ENCODE data around the gene CDK2. TPM values are rescaled to one million over a fixed set of nuclear protein-coding genes. Genes with fewer than 3 reads are reported as not detected.

Gene CDK2
- total and polyA plus RNA-seq, 9 of the 15 experiments (the other 6 are each of a cell fraction or from before 2014, with no cell fraction given) = 17.4 to 213 (median 109) TPM

DNA sequence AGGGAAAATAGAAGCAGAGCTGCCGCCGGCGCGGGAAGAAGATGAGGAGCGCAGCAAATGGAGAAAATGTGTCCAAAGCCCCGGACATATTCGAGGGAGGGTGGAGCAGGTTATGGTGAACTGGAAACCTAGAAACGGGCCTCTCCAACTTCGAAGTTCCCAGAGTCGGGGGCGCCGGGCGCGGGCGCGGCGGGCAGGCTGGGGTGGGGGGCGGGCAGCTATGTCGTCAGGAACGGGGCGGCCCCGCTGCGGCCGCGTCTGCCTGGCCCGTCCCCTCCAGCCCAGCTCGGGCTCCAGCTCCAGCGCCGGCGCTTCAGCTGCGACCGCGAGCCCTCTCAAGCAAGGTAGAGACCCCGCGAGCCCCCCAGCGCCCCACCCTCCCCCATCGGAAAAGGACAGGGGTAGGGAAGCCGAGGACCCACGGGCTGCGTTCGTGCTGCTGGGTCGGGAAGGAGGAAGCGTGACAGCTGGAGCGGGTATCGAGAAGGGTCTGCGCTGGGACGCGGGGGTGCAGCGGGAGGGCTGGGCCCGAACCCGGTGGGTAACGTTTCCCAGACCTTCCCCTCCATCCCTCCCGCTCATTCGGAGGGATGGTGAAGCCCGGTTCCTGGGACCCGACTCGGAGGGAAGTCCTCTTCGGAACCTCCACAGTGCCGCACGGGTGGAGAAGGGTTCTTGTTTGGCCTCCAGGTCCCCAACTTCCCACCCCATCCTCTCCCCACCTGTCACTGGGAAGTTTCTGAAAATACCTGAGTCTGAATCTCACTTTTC, 34.7 kb upstream of the CDK2 start (continued):
- TF ChIP-seq, protein P1, sequence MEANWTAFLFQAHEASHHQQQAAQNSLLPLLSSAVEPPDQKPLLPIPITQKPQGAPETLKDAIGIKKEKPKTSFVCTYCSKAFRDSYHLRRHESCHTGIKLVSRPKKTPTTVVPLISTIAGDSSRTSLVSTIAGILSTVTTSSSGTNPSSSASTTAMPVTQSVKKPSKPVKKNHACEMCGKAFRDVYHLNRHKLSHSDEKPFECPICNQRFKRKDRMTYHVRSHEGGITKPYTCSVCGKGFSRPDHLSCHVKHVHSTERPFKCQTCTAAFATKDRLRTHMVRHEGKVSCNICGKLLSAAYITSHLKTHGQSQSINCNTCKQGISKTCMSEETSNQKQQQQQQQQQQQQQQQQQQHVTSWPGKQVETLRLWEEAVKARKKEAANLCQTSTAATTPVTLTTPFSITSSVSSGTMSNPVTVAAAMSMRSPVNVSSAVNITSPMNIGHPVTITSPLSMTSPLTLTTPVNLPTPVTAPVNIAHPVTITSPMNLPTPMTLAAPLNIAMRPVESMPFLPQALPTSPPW (CRISPR knock-in tag; IDR thresholded peaks at IDR 0.05) = peak; percentile 53; the same call in 1 of the 2 replicates
- TF ChIP-seq RBFOX2 (IDR thresholded peaks at IDR 0.05; ENCODE audit: low read depth, low read length) (peak; percentile 41; the same call in 1 of the 2 replicates), ZFX (CRISPR knock-in tag; IDR thresholded peaks at IDR 0.05) (peak; percentile 43; the same call in 1 of the 2 replicates)
- TF ChIP-seq, protein P2, sequence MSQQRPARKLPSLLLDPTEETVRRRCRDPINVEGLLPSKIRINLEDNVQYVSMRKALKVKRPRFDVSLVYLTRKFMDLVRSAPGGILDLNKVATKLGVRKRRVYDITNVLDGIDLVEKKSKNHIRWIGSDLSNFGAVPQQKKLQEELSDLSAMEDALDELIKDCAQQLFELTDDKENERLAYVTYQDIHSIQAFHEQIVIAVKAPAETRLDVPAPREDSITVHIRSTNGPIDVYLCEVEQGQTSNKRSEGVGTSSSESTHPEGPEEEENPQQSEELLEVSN (IDR thresholded peaks at IDR 0.05; ENCODE audit: borderline replicate concordance in 1 of 2, extremely low read depth in 1 of 2, insufficient read depth in 1 of 2, insufficient read length in 1 of 2, low read depth in 1 of 2, low read length in 1 of 2, poor library complexity in 1 of 2, severe bottlenecking in 1 of 2) = peak in 1 of 2 experiments; percentile 52

DNA sequence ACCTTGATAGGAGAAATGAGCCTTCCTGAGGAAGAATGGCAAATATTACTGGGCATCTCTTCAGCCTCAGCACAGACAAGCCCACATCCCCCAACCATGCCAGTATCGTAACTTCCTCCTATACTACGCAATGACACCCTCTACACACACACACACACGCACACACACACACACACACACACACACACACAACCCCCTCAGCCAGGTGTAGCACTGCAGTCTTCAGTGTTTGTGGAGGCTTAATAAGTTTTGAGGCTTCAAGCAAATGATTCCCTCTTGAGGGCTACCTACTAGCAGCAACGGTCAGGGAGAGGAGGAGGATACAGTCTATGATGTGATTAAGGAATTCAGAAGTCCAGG, 34.1 kb upstream of the CDK2 start:
- Histone ChIP-seq H3K4me1 (replicated peaks in 1 of 2; ENCODE audit: control insufficient read depth in 2 of 2, insufficient read depth in 2 of 2, low read length in 2 of 2) (peaks cover 27 to 29% of the 10 kb centered on the region in 2 experiments; a peak in 4 of 5 replicates), H3K9me3 (replicated peaks; ENCODE audit: control insufficient read depth, insufficient read depth, low read depth, low read length) (no peaks in the 10 kb centered on the region), H3K36me3 (ENCODE audit: control insufficient read depth, insufficient read depth, low read length) (no peaks in the 10 kb centered on the region), H2AFZ (ENCODE audit: low read depth, low read length) (peak overlapping the region; percentile 92), H3K27ac (ENCODE audit: extremely low read depth, low read depth, low read length) (no peak overlapping the region), H4K20me1 (replicated peaks; ENCODE audit: control insufficient read depth, insufficient read depth, low read length) (no peaks in the 10 kb centered on the region), H3K4me3 (peak overlapping the region; percentile 38), H3K9me1 (ENCODE audit: control insufficient read depth, insufficient read depth, low read length) (no peaks in the 10 kb centered on the region), H3K4me2 (ENCODE audit: insufficient read depth, low read length) (peak overlapping the region; percentile 87), H3K27me3 (ENCODE audit: control insufficient read depth in 2 of 2, insufficient read depth in 2 of 2, low read length in 2 of 2) (no peaks in the 10 kb centered on the region), H3K79me2 (ENCODE audit: control insufficient read depth, insufficient read depth, low read length) (peaks cover 16% of the 10 kb centered on the region), H3K9ac (ENCODE audit: insufficient read depth in 1 of 2, low read depth in 2 of 2, low read length in 2 of 2) (peak overlapping the region; percentile 53 to 93; a peak in 2 of 4 replicates)
- FAIRE-seq = no peak
- in situ Hi-C loops (cut with MboI) (no loop called here), intact Hi-C loops (cut with micrococcal nuclease) (no loop called here)
- whole genome bisulfite sequencing (ENCODE audit: insufficient coverage, low coverage, missing lambda C conversion rate) = 40% methylated on average over 4 of the region's 4 CpGs
- TF ChIP-seq HDAC1 (IDR thresholded peaks at IDR 0.05) (0 out of 4 replicates have a peak, but pooled peaks of 1 of the 2 experiments have one; percentile 21), CTBP1 (IDR thresholded peaks at IDR 0.05; ENCODE audit: borderline replicate concordance) (0 out of 2 replicates have a peak, but pooled peaks have one; percentile 19), NFIX (CRISPR knock-in tag; IDR thresholded peaks at IDR 0.05; ENCODE audit: low read depth) (no peak), ELF4 (CRISPR knock-in tag; IDR thresholded peaks at IDR 0.05) (peak; percentile 42; the same call in 1 of the 2 replicates)
- TF ChIP-seq, protein P3, sequence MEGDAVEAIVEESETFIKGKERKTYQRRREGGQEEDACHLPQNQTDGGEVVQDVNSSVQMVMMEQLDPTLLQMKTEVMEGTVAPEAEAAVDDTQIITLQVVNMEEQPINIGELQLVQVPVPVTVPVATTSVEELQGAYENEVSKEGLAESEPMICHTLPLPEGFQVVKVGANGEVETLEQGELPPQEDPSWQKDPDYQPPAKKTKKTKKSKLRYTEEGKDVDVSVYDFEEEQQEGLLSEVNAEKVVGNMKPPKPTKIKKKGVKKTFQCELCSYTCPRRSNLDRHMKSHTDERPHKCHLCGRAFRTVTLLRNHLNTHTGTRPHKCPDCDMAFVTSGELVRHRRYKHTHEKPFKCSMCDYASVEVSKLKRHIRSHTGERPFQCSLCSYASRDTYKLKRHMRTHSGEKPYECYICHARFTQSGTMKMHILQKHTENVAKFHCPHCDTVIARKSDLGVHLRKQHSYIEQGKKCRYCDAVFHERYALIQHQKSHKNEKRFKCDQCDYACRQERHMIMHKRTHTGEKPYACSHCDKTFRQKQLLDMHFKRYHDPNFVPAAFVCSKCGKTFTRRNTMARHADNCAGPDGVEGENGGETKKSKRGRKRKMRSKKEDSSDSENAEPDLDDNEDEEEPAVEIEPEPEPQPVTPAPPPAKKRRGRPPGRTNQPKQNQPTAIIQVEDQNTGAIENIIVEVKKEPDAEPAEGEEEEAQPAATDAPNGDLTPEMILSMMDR (IDR thresholded peaks at IDR 0.05 in 2 of 3, conservative IDR thresholded peaks at IDR 0.05 in 1 of 3; ENCODE audit: insufficient read depth in 2 of 3, low read depth in 1 of 3, low read length in 3 of 3) = no peak
- ATAC-seq = no peak
- DNase-seq (ENCODE audit: extremely low read depth in 1 of 4, low spot score in 3 of 4) = no peak
- BruUV-seq (replicated peaks) = no TSS peak
- ChIA-PET CTCF (ENCODE audit: low intra/inter-chr PET ratio) (no interaction called here), POLR2A (interaction anchor here (0.6 to 1.1 kb wide), 3 partner anchors 22 to 93 kb away, joined by 3 to 4 read pairs (median 3); no protein-coding TSS in a partner anchor)
